RWPE2 (cell line): ENCODE results near the gene STAT2.

ENCODE experiments used
- ATAC-seq: fragments of 200-7000 bp; cut with Tn5 transposase; 3 replicates; pipeline ENCODE4 v1.9.1; 2021; ENCODE audit warnings: low read depth
- DNase-seq: peaks from one replicate; pipeline ENCODE4 v3.0.0-alpha.2; 2020; ENCODE audit warnings: low spot score
- H3K27ac ChIP-seq: fragments of 450-650 bp; 2 replicates; pipeline ENCODE4 v1.5.1; 2017; ENCODE audit warnings: mild to moderate bottlenecking; ENCODE audit not compliant: poor library complexity, severe bottlenecking
- H3K27me3 ChIP-seq: fragments of 250-450 bp; sonication (Bioruptor Pico); 2 replicates; pipeline ENCODE4 v1.5.1; 2021; ENCODE audit warnings: mild to moderate bottlenecking, moderate library complexity; ENCODE audit not compliant: insufficient read depth, poor library complexity, severe bottlenecking
- H3K36me3 ChIP-seq: fragments of 250-450 bp; sonication (Bioruptor Pico); 2 replicates; pipeline ENCODE4 v1.5.1; 2020; ENCODE audit warnings: low read depth, mild to moderate bottlenecking, moderate library complexity
- H3K4me1 ChIP-seq: fragments of 250-450 bp; sonication (Bioruptor Pico); 2 replicates; pipeline ENCODE4 v1.5.1; 2021; ENCODE audit warnings: mild to moderate bottlenecking, moderate library complexity; ENCODE audit not compliant: insufficient read depth, poor library complexity, severe bottlenecking
- H3K4me3 ChIP-seq: fragments of 250-450 bp; sonication (Bioruptor Pico); 2 replicates; pipeline ENCODE4 v1.5.1; 2021; ENCODE audit warnings: mild to moderate bottlenecking, moderate library complexity; ENCODE audit not compliant: severe bottlenecking
- H3K9me3 ChIP-seq: fragments of 250-450 bp; sonication (Bioruptor Pico); 2 replicates; pipeline ENCODE4 v1.5.1; 2021; ENCODE audit warnings: mild to moderate bottlenecking, moderate library complexity; ENCODE audit not compliant: severe bottlenecking
- CTCF ChIP-seq: fragments of 450-650 bp; IDR thresholded peaks from one replicate; pipeline ENCODE4 v1.5.1; 2017; ENCODE audit warnings: mild to moderate bottlenecking, moderate library complexity; ENCODE audit not compliant: poor library complexity, severe bottlenecking

The STAT2 gene

GRCh38 chr12:56398324-56398723, 38.4 kb upstream of the STAT2 start:
- H3K36me3 ChIP-seq = no peaks in the 10 kb centered on the region
- no peak overlapping the region for H3K27ac ChIP-seq
- ATAC-seq (no peak), DNase-seq (no peak)
- H3K4me1 ChIP-seq = no peaks in the 10 kb centered on the region
- H3K4me3 ChIP-seq = no peak overlapping the region
- no peaks in the 10 kb centered on the region for H3K9me3 ChIP-seq
- TF ChIP-seq CTCF = no peak
- no peaks in the 10 kb centered on the region for H3K27me3 ChIP-seq

GRCh38 chr12:56392331-56392730, 32.4 kb upstream of the STAT2 start:
- no peak for TF ChIP-seq CTCF
- no peaks in the 10 kb centered on the region for H3K27me3 ChIP-seq
- no peaks in the 10 kb centered on the region for H3K4me1 ChIP-seq
- H3K36me3 ChIP-seq = no peaks in the 10 kb centered on the region
- DNase-seq (no peak), ATAC-seq (no peak)
- no peaks in the 10 kb centered on the region for H3K9me3 ChIP-seq
- no peak overlapping the region for H3K27ac ChIP-seq
- no peak overlapping the region for H3K4me3 ChIP-seq

GRCh38 chr12:56391721-56392120, 31.8 kb upstream of the STAT2 start:
- H3K9me3 ChIP-seq = no peaks in the 10 kb centered on the region
- H3K4me1 ChIP-seq = no peaks in the 10 kb centered on the region
- no peaks in the 10 kb centered on the region for H3K36me3 ChIP-seq
- ATAC-seq (no peak), DNase-seq (no peak)
- TF ChIP-seq CTCF = no peak
- H3K27me3 ChIP-seq = no peaks in the 10 kb centered on the region
- no peak overlapping the region for H3K27ac ChIP-seq
- H3K4me3 ChIP-seq = no peak overlapping the region

GRCh38 chr12:56389412-56389811, 29.5 kb upstream of the STAT2 start:
- H3K27ac ChIP-seq = no peak overlapping the region
- TF ChIP-seq CTCF = no peak
- no peak overlapping the region for H3K4me3 ChIP-seq
- no peaks in the 10 kb centered on the region for H3K4me1 ChIP-seq
- no peaks in the 10 kb centered on the region for H3K9me3 ChIP-seq
- H3K36me3 ChIP-seq = no peaks in the 10 kb centered on the region
- DNase-seq = no peak
- H3K27me3 ChIP-seq = no peaks in the 10 kb centered on the region
- no peak for ATAC-seq

- Histone ChIP-seq H3K27ac (no peak overlapping the region), H3K27me3 (no peaks in the 10 kb centered on the region), H3K36me3 (no peaks in the 10 kb centered on the region), H3K4me3 (no peak overlapping the region), H3K4me1 (no peaks in the 10 kb centered on the region), H3K9me3 (no peaks in the 10 kb centered on the region)
- DNase-seq (no peak), ATAC-seq (no peak)
- no peak for TF ChIP-seq CTCF
These were observed 27.3 kb upstream of the STAT2 start for GRCh38 chr12:56387152-56387736.
